ENCODE data around the gene TMEM100.

GRCh38 chr17:55699181-55699860 lies 23.3 kb downstream of the TMEM100 start:
- no peak for TF ChIP-seq CTCF (conservative IDR thresholded peaks at IDR 0.05 in 1 of 2, IDR thresholded peaks at IDR 0.05 in 1 of 2; ENCODE audit: extremely low read depth in 1 of 2, insufficient read depth in 1 of 2, low read depth in 1 of 2, low read length in 2 of 2)
- TF ChIP-seq EZH2 (IDR thresholded peaks at IDR 0.05; ENCODE audit: borderline replicate concordance, low read length), result no peak
